Astrocyte of the cerebellum (primary cell): Measurements from ENCODE around the gene SMIM20.

Experiments used
- DNase-seq: peaks from one replicate; pipeline ENCODE4 v3.0.0-alpha.2; 2011; ENCODE audit warnings: low read depth
- H3K4me3 ChIP-seq: 2 replicates; pipeline ENCODE4 v1.5.1; 2011; ENCODE audit warnings: mild to moderate bottlenecking, low read depth, low read length, moderate library complexity
- in situ Hi-C: cut with HindIII; loops from 2 replicates; pipeline ENCODE4 v1.10.0; 2017; ENCODE audit warnings: low sequenced_read_pairs
- TF ChIP-seq, protein P1 (sequence below): IDR thresholded peaks from 2 replicates; pipeline ENCODE4 v1.5.1; 2012; ENCODE audit warnings: low read length, low read depth, moderate library complexity, mild to moderate bottlenecking; ENCODE audit errors: missing control alignments

The SMIM20 gene

DNA sequence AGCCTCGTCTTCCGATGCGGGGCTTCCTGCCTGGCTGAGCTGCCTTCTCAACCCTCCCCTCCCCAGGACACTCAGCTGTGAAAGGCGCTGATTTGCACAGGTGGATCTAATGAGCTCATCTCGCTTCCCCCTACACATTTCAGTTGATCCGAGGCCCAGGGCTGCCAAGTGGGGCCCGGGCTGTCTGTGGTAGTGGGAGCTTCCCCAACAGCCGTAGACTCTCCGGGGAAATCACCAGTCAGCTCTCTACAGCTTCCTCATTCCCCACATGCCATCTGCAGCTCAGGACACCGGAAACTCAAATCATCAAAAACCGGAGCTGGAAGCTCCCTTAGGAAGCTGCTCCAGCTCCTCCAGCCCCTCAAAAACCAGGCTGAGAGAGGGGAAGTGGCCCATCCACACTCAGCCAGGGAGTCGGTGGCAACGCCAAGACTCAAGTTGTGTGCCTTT lies 56.2 kb downstream of the SMIM20 start:
- in situ Hi-C loops: no loop called here
- DNase-seq: no peak
- TF ChIP-seq, protein P1, sequence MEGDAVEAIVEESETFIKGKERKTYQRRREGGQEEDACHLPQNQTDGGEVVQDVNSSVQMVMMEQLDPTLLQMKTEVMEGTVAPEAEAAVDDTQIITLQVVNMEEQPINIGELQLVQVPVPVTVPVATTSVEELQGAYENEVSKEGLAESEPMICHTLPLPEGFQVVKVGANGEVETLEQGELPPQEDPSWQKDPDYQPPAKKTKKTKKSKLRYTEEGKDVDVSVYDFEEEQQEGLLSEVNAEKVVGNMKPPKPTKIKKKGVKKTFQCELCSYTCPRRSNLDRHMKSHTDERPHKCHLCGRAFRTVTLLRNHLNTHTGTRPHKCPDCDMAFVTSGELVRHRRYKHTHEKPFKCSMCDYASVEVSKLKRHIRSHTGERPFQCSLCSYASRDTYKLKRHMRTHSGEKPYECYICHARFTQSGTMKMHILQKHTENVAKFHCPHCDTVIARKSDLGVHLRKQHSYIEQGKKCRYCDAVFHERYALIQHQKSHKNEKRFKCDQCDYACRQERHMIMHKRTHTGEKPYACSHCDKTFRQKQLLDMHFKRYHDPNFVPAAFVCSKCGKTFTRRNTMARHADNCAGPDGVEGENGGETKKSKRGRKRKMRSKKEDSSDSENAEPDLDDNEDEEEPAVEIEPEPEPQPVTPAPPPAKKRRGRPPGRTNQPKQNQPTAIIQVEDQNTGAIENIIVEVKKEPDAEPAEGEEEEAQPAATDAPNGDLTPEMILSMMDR: no peak
- no peak overlapping the region for H3K4me3 ChIP-seq

DNA sequence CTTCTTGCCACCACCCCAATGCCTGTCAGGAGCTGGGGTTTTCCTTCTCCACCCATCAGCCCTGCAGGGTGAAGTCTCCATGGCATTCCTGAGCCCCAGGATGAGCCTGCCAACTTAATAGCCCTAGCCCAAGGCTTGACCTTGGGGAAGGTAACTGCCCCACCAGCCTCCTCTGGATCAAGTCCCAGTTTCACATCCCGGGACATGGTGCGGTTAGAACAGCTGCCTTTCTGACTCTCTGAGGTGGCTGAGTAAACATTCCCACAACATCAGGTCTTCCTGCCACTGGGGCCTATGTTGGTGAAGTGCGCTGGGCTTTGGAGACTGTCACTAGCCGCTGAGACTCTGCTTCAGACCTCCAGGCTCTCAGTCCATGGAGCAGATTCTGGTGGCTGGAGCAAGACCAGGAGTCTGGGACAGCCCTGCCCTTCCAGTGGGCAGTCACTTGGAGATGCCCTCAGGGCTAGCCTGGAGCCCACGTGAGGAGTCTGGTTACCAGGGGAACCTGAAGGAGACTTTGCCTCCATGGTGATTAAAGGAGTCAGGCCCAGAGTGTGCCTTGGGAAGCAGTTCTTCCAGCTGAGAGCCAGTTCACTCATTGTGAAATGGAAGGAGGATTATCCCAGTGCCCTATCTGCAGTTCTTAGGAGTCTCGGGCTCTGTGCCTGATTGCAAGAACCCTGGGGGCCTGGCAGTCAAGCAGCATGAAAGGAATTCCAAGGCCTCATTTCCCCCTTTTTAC lies 56.8 kb downstream of the SMIM20 start:
- DNase-seq: no peak
- no peak overlapping the region for H3K4me3 ChIP-seq
- in situ Hi-C loops: no loop called here
- TF ChIP-seq, protein P1: no peak

DNA sequence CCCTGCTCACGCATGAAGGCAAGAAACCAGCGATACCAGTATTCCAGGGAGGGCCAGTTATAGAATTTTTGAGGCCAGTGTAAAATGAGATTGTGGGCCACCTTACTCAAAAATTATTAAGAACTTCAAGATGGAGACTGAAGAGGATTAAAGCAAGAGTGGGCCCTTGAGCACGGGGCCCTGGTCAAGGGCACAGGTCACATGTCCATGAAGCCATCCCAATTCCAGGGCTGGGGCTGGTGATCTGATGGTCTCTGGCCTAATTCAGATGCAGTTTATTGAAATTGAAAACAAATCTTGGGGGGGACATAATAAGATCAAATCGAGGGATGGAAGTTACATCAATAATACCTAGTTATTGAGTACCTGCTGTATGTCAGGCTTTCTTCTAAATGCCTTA lies 58.3 kb downstream of the SMIM20 start:
- no peak overlapping the region for H3K4me3 ChIP-seq
- no peak for DNase-seq
- in situ Hi-C loops: no loop called here
- TF ChIP-seq, protein P1: no peak

DNA sequence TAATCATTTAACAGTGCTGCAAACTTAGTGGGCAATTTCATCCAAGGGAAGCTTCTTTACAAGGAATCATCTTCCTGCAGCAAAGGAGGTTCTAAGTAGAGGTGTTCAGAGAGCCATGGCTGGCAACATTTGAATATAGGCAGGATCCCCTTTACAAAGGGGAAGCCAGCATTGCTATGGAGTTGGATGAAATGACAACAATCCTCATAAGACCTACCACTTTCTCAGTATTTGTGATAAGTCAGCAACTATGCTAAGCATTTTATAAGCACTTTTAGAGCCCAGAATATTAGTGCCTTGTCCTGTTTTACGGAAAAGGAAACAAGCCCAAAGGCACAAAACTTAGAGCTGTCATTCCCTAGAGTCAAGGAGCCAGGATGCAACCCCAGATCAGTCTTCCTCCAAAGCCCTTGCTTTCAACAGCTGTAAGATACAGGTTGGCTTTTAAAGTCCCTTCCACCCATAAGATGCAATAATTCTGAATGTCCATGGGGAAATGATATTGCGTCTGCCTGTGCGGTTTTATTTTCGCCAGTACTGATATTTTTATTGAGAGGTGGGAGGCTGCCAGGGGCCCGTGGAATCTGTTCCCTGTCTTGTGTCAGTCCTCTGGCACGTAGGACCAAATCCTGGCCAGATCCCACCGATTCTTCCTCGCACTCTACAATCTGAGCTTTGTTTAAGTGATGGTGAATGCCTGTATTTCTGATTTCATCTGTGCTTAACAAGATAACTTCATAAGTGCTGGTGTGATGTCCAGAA lies 59.1 kb downstream of the SMIM20 start:
- TF ChIP-seq, protein P1: no peak
- in situ Hi-C loops: no loop called here
- no peak overlapping the region for H3K4me3 ChIP-seq
- DNase-seq: no peak

DNA sequence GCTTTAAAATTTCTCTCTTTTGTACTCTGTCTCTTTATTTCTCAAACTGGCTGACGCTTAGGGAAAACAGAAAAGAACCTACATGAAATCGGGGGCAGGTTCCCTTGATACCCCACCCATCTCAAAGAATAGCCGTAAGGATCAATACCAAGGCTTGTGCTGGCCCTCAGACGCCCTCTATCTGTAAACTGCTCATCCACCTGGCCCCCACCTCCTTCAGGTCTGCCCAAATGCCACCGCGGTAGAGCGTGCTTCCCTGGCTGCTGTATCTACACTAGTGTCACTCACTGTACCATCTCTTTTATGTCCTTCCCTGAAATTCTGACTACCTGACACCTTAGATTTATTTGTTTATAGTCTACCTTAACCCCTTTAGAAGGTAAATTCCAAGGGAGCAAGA lies 62.8 kb downstream of the SMIM20 start:
- H3K4me3 ChIP-seq: no peak overlapping the region
- DNase-seq: no peak
- TF ChIP-seq, protein P1: no peak
- in situ Hi-C loops: no loop called here

DNA sequence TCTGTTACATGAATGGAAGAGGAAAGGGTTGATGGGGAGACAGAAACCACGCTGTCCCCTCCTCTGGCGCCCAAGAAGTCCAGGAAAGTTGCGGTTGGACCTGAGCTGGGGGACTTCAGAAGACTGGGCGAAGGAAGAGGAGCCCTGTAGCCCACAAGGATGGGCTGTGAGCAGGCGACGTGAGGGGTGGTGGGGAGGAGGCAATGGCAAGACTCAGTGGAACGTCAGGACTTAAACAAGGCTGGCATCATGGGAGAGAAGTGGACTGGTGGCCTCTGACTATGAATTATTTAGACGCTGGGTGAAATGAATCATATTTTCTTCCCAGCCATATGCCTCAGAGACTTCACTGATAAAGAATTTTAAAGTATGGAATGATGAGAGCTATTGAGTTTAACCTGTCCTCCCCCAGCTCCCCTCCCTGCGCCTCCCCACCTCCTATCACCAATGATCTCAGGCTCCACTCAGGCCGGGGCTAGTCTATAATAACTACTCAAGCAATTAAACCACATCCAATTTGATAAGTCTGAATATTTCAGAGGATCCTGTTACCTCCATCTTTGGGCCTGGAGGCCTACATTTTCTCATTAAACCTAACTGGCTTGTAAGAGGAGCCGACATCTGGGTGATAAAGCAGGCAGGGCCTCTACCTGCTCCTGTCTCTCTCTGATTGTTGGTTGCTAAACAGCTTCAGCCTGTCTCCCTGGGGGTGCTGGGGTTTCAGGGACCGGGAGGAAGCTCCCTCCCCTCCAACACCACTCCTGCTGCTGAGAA lies 63.6 kb downstream of the SMIM20 start:
- no peak overlapping the region for H3K4me3 ChIP-seq
- TF ChIP-seq, protein P1: no peak
- in situ Hi-C loops: no loop called here
- DNase-seq: no peak
